HEK293T (cell line): Measurements from ENCODE around the gene PHC2.

Experiments used
- BHLHE40 ChIP-seq: fragments of 450-650 bp; IDR thresholded peaks from 2 replicates; pipeline ENCODE4 v1.6.1; 2016; ENCODE audit warnings: mild to moderate bottlenecking, moderate library complexity, borderline replicate concordance
- TARDBP ChIP-seq: fragments of 450-650 bp; IDR thresholded peaks from 2 replicates; pipeline ENCODE4 v1.6.1; 2016

DNA sequence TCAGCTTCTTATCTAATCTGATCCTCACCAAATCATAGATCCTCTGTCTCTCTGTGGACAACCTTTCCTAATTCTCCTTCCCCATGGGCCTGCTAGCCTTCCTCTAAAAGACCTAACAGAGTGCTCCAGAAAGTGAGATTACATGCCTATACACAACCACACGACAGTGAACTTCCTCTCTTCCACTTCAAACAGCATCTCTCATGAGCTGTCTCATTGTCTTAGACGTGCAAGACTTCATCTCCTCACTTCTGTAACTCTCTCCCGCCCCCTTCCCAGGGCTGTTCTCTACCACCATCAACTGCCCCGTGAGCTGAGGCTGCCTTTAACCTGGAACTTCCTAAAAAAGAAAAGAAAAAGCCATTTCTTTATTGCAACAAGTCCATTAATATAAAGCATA, 95.9 kb downstream of the PHC2 start:
- no peak for TF ChIP-seq TARDBP
- no peak for TF ChIP-seq BHLHE40
